Activated T-cell treated with anti-CD3 and anti-CD28 coated beads, Interleukin-2, amount 50 U/mL, for 48 hours (primary cell): ENCODE data around the gene MAD2L2.
A peak's percentile ranks its signal among the peaks of the same experiment; 100 is the strongest.

Experiments used
- DNase-seq, 2 experiments: peaks; one replicate each; pipeline ENCODE4 v3.0.0-alpha.2; 2020

The MAD2L2 gene

DNA sequence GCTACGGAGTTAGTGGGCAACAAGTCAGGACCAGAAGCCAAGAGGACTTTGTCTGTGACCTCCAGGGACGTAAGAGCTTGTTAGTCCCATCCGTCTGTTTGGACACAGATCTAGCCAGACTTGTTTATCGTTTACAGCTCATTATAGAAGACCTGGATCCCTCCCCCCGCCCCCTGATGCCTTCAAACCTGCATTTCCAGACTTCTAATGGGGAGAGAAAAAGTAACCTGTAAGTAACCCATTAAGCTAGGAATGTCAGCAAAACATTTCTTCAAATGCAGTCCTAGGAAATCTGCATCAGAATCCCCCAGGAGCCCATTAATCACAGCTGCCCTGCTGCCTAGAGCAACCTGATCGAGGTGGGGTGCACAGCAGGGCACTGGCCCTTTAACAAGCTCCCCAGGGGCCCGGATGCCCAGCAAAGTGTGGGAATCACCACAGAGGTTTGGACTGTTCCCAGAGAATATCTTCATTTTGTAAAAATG, 1.4 kb upstream of the MAD2L2 start:
- DNase-seq: no peak

DNA sequence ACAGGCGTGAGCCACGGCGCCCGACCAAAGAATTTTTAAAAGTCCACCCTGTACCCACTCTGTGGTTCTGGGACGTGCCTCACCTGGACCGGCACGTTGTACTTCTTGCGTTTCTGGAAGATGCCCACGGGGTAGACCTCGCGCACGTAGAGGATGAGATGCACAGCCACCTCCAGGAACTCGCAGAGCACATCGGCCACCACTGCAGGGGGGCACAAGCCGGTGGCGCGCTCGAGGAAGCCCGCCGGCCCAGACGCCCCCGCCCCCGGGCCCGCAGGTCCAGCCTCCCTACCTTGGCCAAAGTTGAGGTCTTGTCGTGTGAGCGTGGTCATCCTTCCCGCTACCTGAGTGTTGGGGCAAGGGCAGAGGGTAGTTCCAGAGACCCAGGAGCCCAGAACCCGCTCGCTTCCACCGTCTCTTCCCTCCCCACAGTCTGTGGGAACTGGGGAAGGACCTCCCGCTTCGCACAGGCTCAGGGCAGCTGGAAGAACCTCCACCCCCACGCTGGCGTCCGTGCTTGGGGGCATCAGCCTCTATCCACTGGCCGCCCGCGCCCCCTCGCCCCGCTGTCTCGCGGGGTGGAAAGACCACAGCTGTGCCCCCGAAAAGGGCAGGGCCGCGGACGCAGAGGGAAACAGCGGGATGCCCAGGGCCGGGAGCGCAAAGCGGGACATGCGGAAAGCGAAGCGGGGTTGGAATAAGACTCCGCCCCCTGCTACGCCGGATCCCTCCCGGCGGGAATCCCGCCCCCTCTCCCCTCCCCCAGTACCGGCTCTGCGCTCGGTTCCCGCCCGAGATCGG, 478 bp downstream of the MAD2L2 start:
- no peak for DNase-seq

DNA sequence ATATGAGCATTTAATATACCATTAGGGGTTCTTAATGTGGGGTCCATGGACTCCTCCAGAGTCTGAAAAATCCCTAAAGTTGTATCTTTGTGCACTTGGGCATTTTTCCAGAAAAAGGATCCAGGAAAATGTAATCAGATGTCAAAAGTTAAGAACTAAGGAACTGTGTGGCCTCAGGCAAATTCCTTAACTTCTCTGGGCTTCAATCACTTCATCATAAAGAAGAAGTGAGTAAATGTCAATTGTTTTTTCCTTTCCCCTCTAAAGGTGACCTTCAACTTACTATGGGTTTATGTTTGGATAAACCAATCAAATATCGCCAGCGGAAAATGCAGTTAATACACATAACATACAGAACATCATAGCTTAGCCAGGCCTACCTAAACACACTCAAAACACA, 2.5 kb downstream of the MAD2L2 start:
- no peak for DNase-seq

DNA sequence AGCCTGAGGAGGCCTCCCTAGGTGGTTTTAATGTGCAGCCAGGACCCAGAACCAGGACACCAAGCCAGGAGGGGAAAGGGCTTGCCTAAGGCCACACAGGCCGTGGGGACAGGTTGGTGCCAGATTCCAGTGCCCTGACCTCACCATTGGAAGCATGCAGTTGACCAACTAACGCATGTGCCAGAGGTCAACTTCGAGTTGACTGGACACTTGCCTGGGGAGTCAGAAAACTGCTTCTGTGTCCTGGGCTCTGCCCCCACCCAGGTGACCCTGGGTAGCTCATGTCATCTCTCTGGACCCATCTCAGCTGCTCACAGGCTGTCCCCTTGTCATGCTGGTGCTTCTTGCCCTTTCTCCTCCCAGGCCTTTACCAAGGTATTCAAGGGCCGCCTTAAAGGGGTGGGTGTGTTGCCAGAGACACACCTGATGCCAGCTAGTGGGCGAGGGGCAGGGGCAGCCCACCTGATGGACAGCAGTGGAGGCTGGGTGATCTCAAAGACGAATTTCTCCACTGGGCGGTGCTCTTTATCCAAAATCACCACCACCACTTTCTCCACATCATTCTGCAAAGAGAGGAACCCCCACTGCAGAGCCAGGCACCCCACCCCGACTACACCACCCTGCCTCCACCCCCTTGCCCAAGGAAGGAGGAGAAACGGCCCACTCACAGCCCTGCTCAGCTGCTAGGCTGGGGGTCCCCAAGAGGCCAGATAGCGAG, 4.4 kb downstream of the MAD2L2 start:
- DNase-seq: no peak

GRCh38 chr1:11675325-11675724, 5.6 kb downstream of the MAD2L2 start:
- no peak for DNase-seq

DNA sequence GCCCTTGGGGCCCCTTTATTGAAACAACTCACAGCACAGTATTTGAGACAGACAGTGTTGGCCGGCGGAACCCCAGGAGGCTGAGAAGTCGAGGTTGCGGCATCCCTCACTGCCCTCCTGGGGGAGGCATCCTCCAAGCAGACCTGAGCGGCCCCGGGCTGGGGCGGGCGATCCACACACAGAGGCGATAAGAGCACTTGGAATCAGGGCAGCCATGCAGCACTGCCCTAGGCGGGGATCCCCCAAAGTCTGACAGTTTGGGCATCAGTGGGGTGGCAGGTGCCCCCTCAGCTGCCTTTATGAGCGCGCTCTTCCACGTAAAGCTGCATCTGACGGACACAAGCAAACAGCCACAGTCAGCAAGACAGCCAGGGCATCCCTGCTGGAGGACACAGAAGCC, 6.5 kb downstream of the MAD2L2 start:
- no peak for DNase-seq

- DNase-seq: no peak
These were observed 7.7 kb downstream of the MAD2L2 start for GRCh38 chr1:11673089-11673769.

- DNase-seq: no peak
These were observed 9.2 kb downstream of the MAD2L2 start for GRCh38 chr1:11671544-11672286.

- DNase-seq: no peak
These were observed 9.8 kb downstream of the MAD2L2 start for GRCh38 chr1:11671205-11671543.

GRCh38 chr1:11670747-11671146, 10.2 kb downstream of the MAD2L2 start:
- DNase-seq: no peak

- DNase-seq: no peak
These were observed 12.4 kb downstream of the MAD2L2 start for GRCh38 chr1:11668516-11668915.

DNA sequence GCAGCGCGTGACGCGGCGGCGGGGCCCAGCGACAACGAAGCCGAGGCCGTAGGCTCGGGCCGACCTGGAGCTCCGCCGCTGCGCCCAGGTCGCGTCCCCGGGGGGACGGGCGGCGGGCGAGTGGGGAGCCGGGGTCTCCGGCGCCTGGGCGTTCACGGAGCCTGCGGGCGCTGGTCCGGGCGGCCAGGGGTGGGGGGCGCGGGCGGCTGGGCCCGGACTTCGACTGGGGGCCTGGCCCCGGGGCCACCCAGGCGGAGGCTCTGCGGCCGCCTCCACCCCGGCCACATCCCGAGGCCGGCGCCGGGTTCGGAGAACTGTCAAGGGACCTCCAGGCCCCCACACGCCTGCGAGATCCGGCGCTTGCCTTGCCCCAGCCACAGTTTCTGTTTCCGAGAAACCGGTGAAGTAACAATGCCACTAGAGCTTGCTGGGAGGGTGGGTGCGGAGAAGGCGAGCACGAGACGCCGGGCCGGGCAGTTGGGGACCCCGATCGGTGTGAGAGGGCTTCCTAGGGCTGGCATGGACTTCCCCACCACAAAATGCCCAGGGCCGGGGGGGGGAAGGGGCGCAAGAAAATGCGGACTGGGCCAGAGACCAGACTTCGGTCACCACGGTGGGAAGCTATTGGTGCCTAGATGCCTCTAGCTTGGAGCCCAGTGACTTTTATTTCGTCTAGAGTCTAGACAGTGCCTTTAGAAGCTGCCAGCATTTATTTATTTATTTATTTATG, 16.4 kb downstream of the MAD2L2 start:
- DNase-seq: peak; percentile 67 to 73

DNA sequence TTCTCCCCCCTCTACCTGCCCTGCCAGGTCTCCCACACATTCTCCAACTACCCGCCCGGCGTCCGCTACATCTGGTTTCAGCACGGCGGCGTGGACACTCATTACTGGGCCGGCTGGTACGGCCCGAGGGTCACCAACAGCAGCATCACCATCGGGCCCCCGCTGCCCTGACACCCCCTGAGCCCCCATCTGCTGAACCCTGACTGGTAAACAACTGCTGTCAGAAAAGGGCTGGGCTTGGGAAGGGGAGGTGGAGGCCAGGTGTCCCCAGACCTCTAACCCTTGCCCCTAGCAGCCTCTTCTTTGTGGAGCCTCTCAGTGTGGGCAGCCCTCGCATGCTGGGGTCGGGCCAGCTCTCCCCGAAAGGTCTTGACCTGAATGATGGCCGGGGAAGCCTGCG, 19.8 kb downstream of the MAD2L2 start:
- DNase-seq: no peak

GRCh38 chr1:11659748-11660147, 21.2 kb downstream of the MAD2L2 start:
- DNase-seq: no peak

- DNase-seq: no peak
These were observed 22.4 kb downstream of the MAD2L2 start for GRCh38 chr1:11658542-11658941.

DNA sequence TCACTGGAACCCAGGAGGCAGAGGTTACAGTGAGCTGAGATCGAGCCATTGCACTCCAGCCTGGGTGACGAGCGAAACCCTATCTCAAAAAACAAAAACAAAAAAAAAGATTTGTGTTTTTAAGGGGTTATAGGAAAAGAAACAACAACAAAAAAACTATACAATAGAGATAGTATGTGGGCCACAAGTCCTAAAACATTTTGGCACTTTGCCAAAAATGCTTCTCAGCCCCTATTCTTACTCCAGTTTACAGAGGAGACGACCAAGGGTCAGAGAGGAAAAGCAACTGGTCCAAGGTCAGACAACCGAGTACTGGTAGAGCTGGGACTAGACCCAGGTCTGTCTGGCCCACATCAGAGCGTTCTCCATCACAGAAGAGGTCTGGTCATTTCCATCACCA, 23.3 kb downstream of the MAD2L2 start:
- no peak for DNase-seq

GRCh38 chr1:11654939-11655808, 25.8 kb downstream of the MAD2L2 start:
- peak in 1 of 2 experiments; percentile 33 for DNase-seq

DNA sequence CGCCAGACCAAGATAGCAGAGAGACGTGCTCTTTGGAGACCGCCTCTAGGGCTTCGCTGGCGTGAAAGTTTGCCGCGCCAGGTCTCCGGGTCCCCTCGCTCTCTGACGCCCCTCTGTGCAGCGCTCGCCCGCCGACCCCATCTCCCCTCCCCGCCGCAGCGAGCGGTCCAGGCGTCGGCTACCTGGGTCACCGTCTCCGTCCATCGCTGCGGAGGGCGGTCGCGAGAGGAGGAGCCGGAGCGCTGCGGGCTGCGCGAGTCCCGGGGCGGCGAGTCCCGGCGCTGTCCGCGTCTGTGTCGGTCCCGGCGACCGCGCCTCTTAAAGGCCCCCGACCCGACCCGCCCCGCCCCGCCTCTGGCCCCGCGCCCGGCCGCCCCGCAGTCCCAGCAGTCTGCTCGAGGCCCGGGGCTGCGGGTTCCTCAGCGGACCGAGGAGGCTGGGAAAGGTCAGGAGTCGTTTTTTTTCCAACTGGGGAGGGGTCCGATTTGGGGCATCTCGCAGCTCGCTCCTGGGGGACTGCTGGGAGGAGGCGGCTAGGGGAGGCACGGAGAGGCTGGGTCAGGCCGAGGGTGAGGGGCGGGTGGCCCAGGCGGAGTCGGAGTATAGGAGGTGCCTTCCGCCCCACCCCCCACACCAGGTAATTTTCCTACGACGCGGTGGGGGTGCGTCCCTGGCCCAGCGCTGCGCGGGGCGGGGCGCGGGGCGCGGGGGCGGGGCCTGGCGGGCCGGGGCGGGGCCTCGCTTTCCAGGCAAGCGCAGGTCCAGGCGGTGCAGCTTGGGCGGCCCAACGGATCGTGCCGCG, 26.6 kb downstream of the MAD2L2 start, which contains the start of the genes FBXO2 and FBXO44:
FBXO2 (minus strand) TSS at position 293 of the 802 bp plus-strand sequence; CDS start at position 204, 89 bp downstream.
FBXO44 (plus strand) TSS at position 741 of the 802 bp plus-strand sequence. CDS start 959 bp downstream, outside the sequence.
- peak; percentile 70 to 79 for DNase-seq

- no peak for DNase-seq
These were observed 27.1 kb downstream of the MAD2L2 start for GRCh38 chr1:11653861-11654136.

DNA sequence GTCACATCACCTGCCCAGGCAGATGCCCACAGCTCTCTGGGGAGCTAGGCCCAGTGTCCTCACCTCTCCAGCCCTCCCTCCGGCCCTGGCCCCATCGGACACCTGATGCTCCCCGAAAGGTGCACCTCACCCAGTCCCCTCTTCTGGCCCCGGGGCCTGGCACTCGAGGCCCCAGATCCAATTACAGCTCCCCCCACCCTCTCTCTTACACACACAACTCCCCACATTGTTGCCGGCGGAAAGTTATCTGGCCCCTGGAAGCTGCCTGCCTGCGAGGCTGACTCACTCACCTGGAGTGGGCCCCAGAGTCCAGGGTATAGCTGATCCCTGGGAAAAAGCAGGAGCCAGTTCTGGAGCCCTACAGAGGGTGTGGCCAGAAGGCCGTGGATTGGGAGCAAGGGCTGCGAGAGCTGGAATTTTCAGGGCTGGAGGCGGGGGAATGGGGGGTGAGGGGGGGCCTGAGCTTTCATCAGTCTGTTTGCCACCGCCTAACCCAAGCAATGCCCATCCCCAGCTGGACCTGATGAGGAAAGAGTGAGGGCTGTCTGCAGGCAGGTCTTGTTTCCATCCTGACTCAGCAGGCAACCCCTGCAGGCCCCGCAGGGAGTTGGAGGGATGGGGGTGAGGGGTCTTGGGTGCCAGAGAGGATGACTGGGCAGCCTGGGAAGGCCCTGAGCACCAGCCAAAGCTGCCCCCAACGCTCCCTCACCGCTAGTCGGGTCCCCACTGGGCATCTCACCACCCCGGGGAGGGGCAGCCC, 27.7 kb downstream of the MAD2L2 start:
- DNase-seq: no peak
